ENCODE measurements around the gene ZNF79. TPM values are rescaled to one million over a fixed set of nuclear protein-coding genes. Genes with fewer than 3 reads are reported as not detected.
"Not testable (repeated sequence)": the region's sequence is repeated elsewhere in the genome, so short reads cannot be mapped to it uniquely, and the experiment has no call there.

ZNF79 gene
- total RNA-seq, 4 donors from 2014 or later, result 4.8 to 10.7 (median 8.1) TPM

GRCh38 chr9:127457191-127457878 is 33.2 kb downstream of the ZNF79 start:
- TF ChIP-seq POLR2A (IDR thresholded peaks at IDR 0.05) (no peak), CTCF (IDR thresholded peaks at IDR 0.05) (no peak), POLR2AphosphoS5 (IDR thresholded peaks at IDR 0.05) (no peak), EP300 (IDR thresholded peaks at IDR 0.05) (no peak)
- WGBS, result 92% methylated on average over 15 of the region's 17 CpGs

GRCh38 chr9:127458921-127459320 is 34.7 kb downstream of the ZNF79 start:
- H3K36me3 ChIP-seq, result peaks cover 75% of the 10 kb centered on the region
- DNase-seq (ENCODE audit: low spot score in 2 of 2), result no peak

More at GRCh38 chr9:127457191-127457878, 33.2 kb downstream of the ZNF79 start:
- Histone ChIP-seq H3K36me3 (peaks cover 60% of the 10 kb centered on the region), H3K9me3 (no peaks in the 10 kb centered on the region), H3K27me3 (no peaks in the 10 kb centered on the region), H3K27ac (no peak overlapping the region), H3K4me3 (no peak overlapping the region), H3K4me1 (peaks cover 8% of the 10 kb centered on the region)
- no peak for DNase-seq (ENCODE audit: low spot score in 2 of 2)

GRCh38 chr9:127463382-127463781 is 39.2 kb downstream of the ZNF79 start:
- H3K27me3 ChIP-seq, result no peaks in the 10 kb centered on the region
- TF ChIP-seq POLR2AphosphoS5 (IDR thresholded peaks at IDR 0.05) (no peak), CTCF (IDR thresholded peaks at IDR 0.05) (no peak), POLR2A (IDR thresholded peaks at IDR 0.05) (no peak), EP300 (IDR thresholded peaks at IDR 0.05) (no peak)
- WGBS, result 81% methylated on average over 3 of the region's 3 CpGs
- no peak overlapping the region for H3K4me3 ChIP-seq
- no peaks in the 10 kb centered on the region for H3K9me3 ChIP-seq
- H3K4me1 ChIP-seq, result no peaks in the 10 kb centered on the region
- H3K27ac ChIP-seq, result no peak overlapping the region
- peaks cover 74% of the 10 kb centered on the region for H3K36me3 ChIP-seq
- DNase-seq (ENCODE audit: low spot score in 2 of 2), result no peak

More at GRCh38 chr9:127458921-127459320, 34.7 kb downstream of the ZNF79 start:
- no peak overlapping the region for H3K4me3 ChIP-seq
- 80% methylated on average over 9 of the region's 9 CpGs for WGBS
- TF ChIP-seq EP300 (IDR thresholded peaks at IDR 0.05) (no peak), CTCF (IDR thresholded peaks at IDR 0.05) (no peak), POLR2A (IDR thresholded peaks at IDR 0.05) (no peak), POLR2AphosphoS5 (IDR thresholded peaks at IDR 0.05) (no peak)
- no peaks in the 10 kb centered on the region for H3K9me3 ChIP-seq
- no peaks in the 10 kb centered on the region for H3K27me3 ChIP-seq
- no peak overlapping the region for H3K27ac ChIP-seq
- no peaks in the 10 kb centered on the region for H3K4me1 ChIP-seq

- no peak for DNase-seq (ENCODE audit: low spot score in 2 of 2)
- Histone ChIP-seq H3K4me1 (no peaks in the 10 kb centered on the region), H3K36me3 (peaks cover 74% of the 10 kb centered on the region), H3K4me3 (no peak overlapping the region), H3K27me3 (no peaks in the 10 kb centered on the region), H3K9me3 (no peaks in the 10 kb centered on the region), H3K27ac (no peak overlapping the region)
- TF ChIP-seq POLR2A (IDR thresholded peaks at IDR 0.05), result no peak
- TF ChIP-seq CTCF (IDR thresholded peaks at IDR 0.05), result no peak
- no peak for TF ChIP-seq EP300 (IDR thresholded peaks at IDR 0.05)
- TF ChIP-seq POLR2AphosphoS5 (IDR thresholded peaks at IDR 0.05), result no peak
- 71% methylated on average over 6 of the region's 7 CpGs for WGBS
Observed at GRCh38 chr9:127463911-127464310, 39.7 kb downstream of the ZNF79 start.

- H3K9me3 ChIP-seq; H3K4me3 ChIP-seq; H3K27me3 ChIP-seq; DNase-seq (ENCODE audit: low spot score in 2 of 2); H3K27ac ChIP-seq; H3K4me1 ChIP-seq: not testable (repeated sequence)
- H3K36me3 ChIP-seq, result peaks cover 68% of the 10 kb centered on the region
- 92% methylated on average over 5 of the region's 5 CpGs for WGBS
Observed at GRCh38 chr9:127466407-127466917, 42.3 kb downstream of the ZNF79 start.

All from suprapubic skin (tissue), 4 donors.